HFFc6 (cell line): ENCODE data around the gene KCNK13. TPM values are rescaled to one million over a fixed set of nuclear protein-coding genes. Genes with fewer than 3 reads are reported as not detected.

Experiments
- DNase-seq: peaks from one replicate; pipeline ENCODE4 v3.0.0-alpha.2; 2018
- H3K27ac Mint-ChIP-seq: 2 replicates; pipeline ENCODE4 v1.8.0; 2020; ENCODE audit warnings: mild to moderate bottlenecking, mixed read lengths
- H3K27me3 Mint-ChIP-seq: 2 replicates; pipeline ENCODE4 v1.8.0; 2021; ENCODE audit warnings: mild to moderate bottlenecking, moderate library complexity, mixed read lengths; ENCODE audit not compliant: insufficient read depth
- H3K36me3 Mint-ChIP-seq: 2 replicates; pipeline ENCODE4 v1.8.0; 2021; ENCODE audit warnings: low read depth, mixed read lengths
- H3K4me1 Mint-ChIP-seq: 2 replicates; pipeline ENCODE4 v1.8.0; 2020; ENCODE audit warnings: low read depth, mixed read lengths
- H3K4me3 Mint-ChIP-seq: 2 replicates; pipeline ENCODE4 v1.8.0; 2020; ENCODE audit warnings: mild to moderate bottlenecking, moderate library complexity, mixed read lengths
- H3K9me3 Mint-ChIP-seq: 2 replicates; pipeline ENCODE4 v1.8.0; 2020; ENCODE audit warnings: mild to moderate bottlenecking, mixed read lengths
- total RNA-seq, 6 experiments: library from RNA; stranded (reverse); fragmentation: NEBNext Ultra II Directional; extraction: Animal tissue kit (Norgen Biotek cat#: 25700); gene quantifications; 2 replicates in 1 of 6; 3 replicates in 5 of 6; pipeline ENCODE4 v1.2.3, GENCODE V29; 2021
- TF ChIP-seq, protein P1 (sequence below): fragments of 200-600 bp; sonication (generic); IDR thresholded peaks from 2 replicates; pipeline ENCODE4 v1.5.0; 2021; ENCODE audit warnings: antibody characterized with exemption, mild to moderate bottlenecking

Gene KCNK13
- total RNA-seq, 6 experiments from 2014 or later: not detected

DNA sequence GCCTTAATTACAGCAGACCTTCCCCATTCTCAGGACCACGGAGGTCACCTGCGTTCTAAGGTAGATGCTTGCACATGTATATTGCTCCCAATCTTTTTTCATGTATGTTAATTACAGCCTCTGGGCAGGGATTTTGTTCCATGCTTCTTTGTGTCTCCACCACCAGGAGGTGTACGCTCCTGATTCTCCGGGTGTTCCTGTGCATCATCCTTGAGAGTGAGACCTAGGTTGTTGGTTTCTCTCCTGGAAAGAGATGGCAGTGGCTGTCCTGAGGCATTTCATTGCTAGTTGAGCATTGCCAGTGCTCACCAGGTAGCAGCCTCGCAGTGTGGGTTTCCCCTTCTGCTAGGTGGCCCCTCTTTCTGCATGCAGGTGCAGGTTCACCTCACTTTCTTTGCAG, 52.8 kb downstream of the KCNK13 start:
- H3K4me3 Mint-ChIP-seq: no peak overlapping the region
- H3K27ac Mint-ChIP-seq: no peak overlapping the region
- H3K4me1 Mint-ChIP-seq: peaks cover 18% of the 10 kb centered on the region
- TF ChIP-seq, protein P1, sequence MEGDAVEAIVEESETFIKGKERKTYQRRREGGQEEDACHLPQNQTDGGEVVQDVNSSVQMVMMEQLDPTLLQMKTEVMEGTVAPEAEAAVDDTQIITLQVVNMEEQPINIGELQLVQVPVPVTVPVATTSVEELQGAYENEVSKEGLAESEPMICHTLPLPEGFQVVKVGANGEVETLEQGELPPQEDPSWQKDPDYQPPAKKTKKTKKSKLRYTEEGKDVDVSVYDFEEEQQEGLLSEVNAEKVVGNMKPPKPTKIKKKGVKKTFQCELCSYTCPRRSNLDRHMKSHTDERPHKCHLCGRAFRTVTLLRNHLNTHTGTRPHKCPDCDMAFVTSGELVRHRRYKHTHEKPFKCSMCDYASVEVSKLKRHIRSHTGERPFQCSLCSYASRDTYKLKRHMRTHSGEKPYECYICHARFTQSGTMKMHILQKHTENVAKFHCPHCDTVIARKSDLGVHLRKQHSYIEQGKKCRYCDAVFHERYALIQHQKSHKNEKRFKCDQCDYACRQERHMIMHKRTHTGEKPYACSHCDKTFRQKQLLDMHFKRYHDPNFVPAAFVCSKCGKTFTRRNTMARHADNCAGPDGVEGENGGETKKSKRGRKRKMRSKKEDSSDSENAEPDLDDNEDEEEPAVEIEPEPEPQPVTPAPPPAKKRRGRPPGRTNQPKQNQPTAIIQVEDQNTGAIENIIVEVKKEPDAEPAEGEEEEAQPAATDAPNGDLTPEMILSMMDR: peak; percentile 60
- no peak for DNase-seq
- H3K27me3 Mint-ChIP-seq: peaks cover 17% of the 10 kb centered on the region
- no peaks in the 10 kb centered on the region for H3K9me3 Mint-ChIP-seq
- no peaks in the 10 kb centered on the region for H3K36me3 Mint-ChIP-seq

DNA sequence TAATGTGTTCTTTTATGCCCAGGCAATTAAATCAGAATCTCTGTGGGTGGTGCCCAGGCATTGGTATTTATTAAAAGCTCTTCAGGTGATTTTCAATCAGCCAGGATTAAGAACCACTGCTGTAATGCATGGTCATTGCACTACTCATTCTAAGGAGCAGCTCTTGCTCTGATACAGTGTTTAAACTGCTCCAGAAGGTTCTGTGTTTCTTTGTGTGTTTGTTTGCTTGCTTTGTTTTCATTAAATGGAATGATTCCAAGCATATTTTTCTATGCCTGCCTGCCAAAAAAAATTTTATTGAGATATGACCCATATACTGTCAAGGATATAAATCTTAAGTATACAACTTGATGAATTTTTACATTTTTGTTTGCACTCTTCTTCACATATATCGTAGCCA, 54.0 kb downstream of the KCNK13 start:
- Mint-ChIP-seq H3K36me3 (no peaks in the 10 kb centered on the region), H3K27me3 (peaks cover 22% of the 10 kb centered on the region), H3K9me3 (no peaks in the 10 kb centered on the region), H3K27ac (no peak overlapping the region), H3K4me3 (no peak overlapping the region), H3K4me1 (peaks cover 18% of the 10 kb centered on the region)
- TF ChIP-seq, protein P1: no peak
- no peak for DNase-seq

DNA sequence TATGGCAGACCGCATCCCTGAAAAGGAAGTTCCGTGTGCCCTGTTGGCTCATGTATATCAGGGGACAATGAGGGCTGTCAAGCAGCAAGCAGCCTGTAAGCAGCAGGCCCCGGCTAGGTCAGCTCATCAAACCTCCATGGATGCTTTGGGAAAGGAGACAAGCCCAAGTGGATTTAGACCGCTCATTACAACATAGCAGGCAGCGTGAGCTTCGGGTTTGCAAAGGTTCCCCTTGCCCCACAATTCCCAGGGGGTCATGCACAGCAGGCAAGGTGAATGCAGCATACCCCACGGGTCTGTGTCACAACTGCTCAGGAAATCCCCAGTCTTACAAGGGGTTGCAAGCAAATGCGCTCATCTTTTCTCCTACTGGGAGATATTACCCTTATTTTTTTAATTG, 54.6 kb downstream of the KCNK13 start:
- DNase-seq: no peak
- TF ChIP-seq, protein P1: no peak
- Mint-ChIP-seq H3K4me3 (no peak overlapping the region), H3K9me3 (no peaks in the 10 kb centered on the region), H3K36me3 (no peaks in the 10 kb centered on the region), H3K27me3 (peaks cover 22% of the 10 kb centered on the region), H3K27ac (no peak overlapping the region), H3K4me1 (peaks cover 13% of the 10 kb centered on the region)

DNA sequence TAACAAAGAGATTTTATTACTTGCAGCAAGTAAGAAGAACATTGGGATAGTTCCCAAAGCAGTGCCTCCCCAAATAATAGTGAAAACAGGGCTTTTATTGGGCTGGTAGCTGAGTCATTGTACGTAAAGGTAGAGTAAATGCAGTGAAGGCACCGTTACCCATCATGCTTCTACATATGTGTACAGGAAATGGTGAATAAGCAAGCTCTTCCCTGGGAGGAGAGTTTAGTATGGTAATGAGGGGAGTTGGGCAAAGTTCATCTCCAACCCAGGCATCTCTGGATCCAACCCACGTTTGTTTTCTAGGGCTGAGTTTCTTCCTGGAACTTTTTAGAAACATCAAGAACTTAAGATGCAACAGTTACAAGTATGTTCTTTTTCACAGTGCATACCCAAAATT, 56.2 kb downstream of the KCNK13 start:
- no peak overlapping the region for H3K27ac Mint-ChIP-seq
- no peak for DNase-seq
- peaks cover 20% of the 10 kb centered on the region for H3K27me3 Mint-ChIP-seq
- H3K9me3 Mint-ChIP-seq: no peaks in the 10 kb centered on the region
- H3K4me1 Mint-ChIP-seq: no peaks in the 10 kb centered on the region
- no peaks in the 10 kb centered on the region for H3K36me3 Mint-ChIP-seq
- H3K4me3 Mint-ChIP-seq: no peak overlapping the region
- TF ChIP-seq, protein P1: no peak

DNA sequence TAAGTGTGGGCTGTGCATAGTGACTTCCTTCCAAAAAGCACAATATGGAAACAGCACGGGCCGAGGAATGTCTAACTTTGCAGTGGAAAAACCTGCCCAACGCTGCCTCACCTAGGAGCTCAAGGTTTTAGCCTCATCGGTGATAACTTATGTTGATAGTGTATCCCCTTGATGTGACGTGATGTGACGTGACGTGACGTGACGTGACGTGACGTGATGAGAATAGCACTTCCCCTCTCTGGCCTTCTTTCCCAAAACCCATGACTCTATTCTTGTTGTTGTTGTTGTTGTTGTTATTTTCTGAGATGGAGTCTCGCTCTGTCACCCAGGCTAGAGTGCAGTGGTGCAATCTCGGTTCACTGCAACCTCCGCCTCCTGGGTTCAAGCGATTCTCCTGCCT, 64.5 kb downstream of the KCNK13 start:
- TF ChIP-seq, protein P1: no peak
- Mint-ChIP-seq H3K4me3 (no peak overlapping the region), H3K4me1 (no peaks in the 10 kb centered on the region), H3K9me3 (no peaks in the 10 kb centered on the region), H3K27ac (no peak overlapping the region), H3K36me3 (no peaks in the 10 kb centered on the region), H3K27me3 (peaks cover 29% of the 10 kb centered on the region)
- no peak for DNase-seq
